Calu3 (cell line): Measurements from ENCODE around the gene PALM3. TPM values are rescaled to one million over a fixed set of nuclear protein-coding genes. Genes with fewer than 3 reads are reported as not detected.

Source experiments
- BruUV-seq: library from RNA; stranded (reverse); fragments of 400-500 nt; replicated peaks from 2 replicates; lab custom pipeline; 2021; lab: Mats Ljungman, UMichigan
- CTCF ChIA-PET: fragments of 300-600 bp; sonication (Branson Sonifier 250); formaldehyde crosslinking; loops from one replicate; lab custom pipeline; 2022; ENCODE audit warnings: antibody characterized with exemption; lab: Charles Lee
- DNase-seq: peaks from one replicate; pipeline ENCODE4 v3.0.0; 2022
- H3K27ac Mint-ChIP-seq: one replicate; pipeline ENCODE4 v1.8.0; 2022; ENCODE audit warnings: mixed read lengths; ENCODE audit not compliant: unreplicated experiment
- H3K27me3 Mint-ChIP-seq: one replicate; pipeline ENCODE4 v1.8.0; 2022; ENCODE audit warnings: mixed read lengths; ENCODE audit not compliant: unreplicated experiment
- H3K36me3 Mint-ChIP-seq: one replicate; pipeline ENCODE4 v1.8.0; 2022; ENCODE audit warnings: mild to moderate bottlenecking, moderate library complexity, mixed read lengths; ENCODE audit not compliant: insufficient read depth, unreplicated experiment
- H3K4me1 Mint-ChIP-seq: one replicate; pipeline ENCODE4 v1.8.0; 2022; ENCODE audit warnings: mild to moderate bottlenecking, low read depth, mixed read lengths; ENCODE audit not compliant: unreplicated experiment
- H3K4me3 Mint-ChIP-seq: one replicate; pipeline ENCODE4 v1.8.0; 2022; ENCODE audit warnings: mild to moderate bottlenecking, low read depth, moderate library complexity, mixed read lengths; ENCODE audit not compliant: unreplicated experiment
- H3K9me3 Mint-ChIP-seq: one replicate; pipeline ENCODE4 v1.8.0; 2022; ENCODE audit warnings: low read depth, mixed read lengths; ENCODE audit not compliant: unreplicated experiment
- CTCF ChIP-seq: fragments of 200-600 bp; IDR thresholded peaks from one replicate; pipeline ENCODE4 v1.8.0; 2022; ENCODE audit warnings: antibody characterized with exemption; ENCODE audit not compliant: unreplicated experiment
- intact Hi-C: fragments of 100-400 bp; cut with micrococcal nuclease; formaldehyde crosslinking; loops from one replicate; pipeline ENCODE4 v1.10.0; 2022; ENCODE audit not compliant: unreplicated experiment
- total RNA-seq: library from RNA; stranded (reverse); gene quantifications from 2 replicates; pipeline ENCODE4 v1.2.3, GENCODE V29; 2022

Gene PALM3
- total RNA-seq, 1 experiment from 2014 or later = 21.4 TPM

- no peak for DNase-seq
- TF ChIP-seq CTCF = no peak
- no peaks in the 10 kb centered on the region for H3K27me3 Mint-ChIP-seq
- no TSS peak for BruUV-seq
- CTCF ChIA-PET = no interaction called here
- H3K4me3 Mint-ChIP-seq = no peak overlapping the region
- intact Hi-C loops = no loop called here
- H3K4me1 Mint-ChIP-seq = no peaks in the 10 kb centered on the region
- H3K9me3 Mint-ChIP-seq = no peaks in the 10 kb centered on the region
- peaks cover 5% of the 10 kb centered on the region for H3K36me3 Mint-ChIP-seq
- no peak overlapping the region for H3K27ac Mint-ChIP-seq
Observed at GRCh38 chr19:14102756-14103155, 40.9 kb upstream of the PALM3 start.

- Mint-ChIP-seq H3K4me1 (no peaks in the 10 kb centered on the region), H3K27me3 (no peaks in the 10 kb centered on the region), H3K27ac (no peak overlapping the region), H3K4me3 (no peak overlapping the region), H3K9me3 (no peaks in the 10 kb centered on the region), H3K36me3 (peaks cover 5% of the 10 kb centered on the region)
- no peak for TF ChIP-seq CTCF
- DNase-seq = no peak
- CTCF ChIA-PET = no interaction called here
- intact Hi-C loops = no loop called here
- no TSS peak for BruUV-seq
Observed at GRCh38 chr19:14102102-14102696, 40.3 kb upstream of the PALM3 start.

- DNase-seq = no peak
- Mint-ChIP-seq H3K9me3 (no peaks in the 10 kb centered on the region), H3K27me3 (no peaks in the 10 kb centered on the region), H3K36me3 (peaks cover 10% of the 10 kb centered on the region), H3K4me3 (no peak overlapping the region), H3K27ac (no peak overlapping the region), H3K4me1 (no peaks in the 10 kb centered on the region)
- intact Hi-C loops = no loop called here
- CTCF ChIA-PET = no interaction called here
- BruUV-seq = no TSS peak
- TF ChIP-seq CTCF = no peak
Observed at GRCh38 chr19:14101003-14101545, 39.2 kb upstream of the PALM3 start.

- no TSS peak for BruUV-seq
- intact Hi-C loops = no loop called here
Observed at GRCh38 chr19:14097532-14098151, 35.8 kb upstream of the PALM3 start.

More at GRCh38 chr19:14097532-14098151, 35.8 kb upstream of the PALM3 start:
- H3K27me3 Mint-ChIP-seq = no peaks in the 10 kb centered on the region
- no peaks in the 10 kb centered on the region for H3K4me1 Mint-ChIP-seq
- H3K4me3 Mint-ChIP-seq = no peak overlapping the region
- no peak overlapping the region for H3K27ac Mint-ChIP-seq
- DNase-seq = no peak
- peaks cover 10% of the 10 kb centered on the region for H3K36me3 Mint-ChIP-seq
- CTCF ChIA-PET = no interaction called here
- no peak for TF ChIP-seq CTCF
- no peaks in the 10 kb centered on the region for H3K9me3 Mint-ChIP-seq
